Right lobe of liver (tissue), 6 donors: Measurements from ENCODE around the gene BAIAP2. TPM values are rescaled to one million over a fixed set of nuclear protein-coding genes. Genes with fewer than 3 reads are reported as not detected.

Experiments
- ATAC-seq, 4 donors: fragments of 200-7000 bp; cut with Tn5 transposase; one replicate each; pipeline ENCODE4 v1.9.1; 2020; ENCODE audit warnings: mild to moderate bottlenecking in 4 of 4, moderate library complexity in 4 of 4
- DNase-seq, 3 donors: peaks; one replicate each; pipeline ENCODE4 v3.0.0-alpha.2; 2020
- H3K27ac ChIP-seq, 3 donors: fragments of 200-600 bp; one replicate each; pipeline ENCODE4 v1.8.0; 2022
- H3K27me3 ChIP-seq, 2 donors: fragments of 200-600 bp; one replicate each; pipeline ENCODE4 v1.8.0; 2022
- H3K36me3 ChIP-seq, 4 donors: fragments of 200-600 bp; sonication (generic) in 1 of 4; one replicate each; pipeline versions ENCODE4 v1.5.1 to v1.8.0; 2017 to 2022; ENCODE audit warnings: control low read depth in 1 of 4
- H3K4me1 ChIP-seq, 4 donors: fragments of 200-600 bp; sonication (generic) in 1 of 4; one replicate each; pipeline versions ENCODE4 v1.5.1 to v1.8.0; 2017 to 2022; ENCODE audit warnings: control low read depth in 1 of 4
- H3K4me3 ChIP-seq, 3 donors: fragments of 200-600 bp; one replicate each; pipeline ENCODE4 v1.8.0; 2022
- H3K9me3 ChIP-seq, 4 donors: fragments of 200-600 bp; sonication (generic) in 1 of 4; one replicate each; pipeline versions ENCODE4 v1.5.1 to v1.8.0; 2017 to 2022; ENCODE audit warnings: control low read depth in 1 of 4
- POLR2A ChIP-seq: fragments of 450-650 bp; IDR thresholded peaks from one replicate; pipeline ENCODE4 v1.6.1; 2017; ENCODE audit warnings: antibody characterized with exemption, mild to moderate bottlenecking
- WGBS: methylation state at CpG from one replicate; pipeline ENCODE4 v1.1.6; 2018; ENCODE audit warnings: low coverage, low lambda C conversion rate; ENCODE audit not compliant: insufficient coverage; ENCODE audit errors: missing lambda C conversion rate; 5-methylcytosine and 5-hydroxymethylcytosine counted together
- intact Hi-C, 2 donors: fragments of 100-400 bp; cut with DNase I; formaldehyde crosslinking; loops; one replicate each; pipeline versions ENCODE4 v1.11.2 to v1.14.1; 2022
- total RNA-seq, 6 experiments: library from RNA; depleted of rRNA in 2 of 6; stranded (reverse); fragments of >200 nt in 2 of 6; fragmentation: NEBNext Ultra II Directional in 3 of 6; extraction: Animal tissue kit (Norgen Biotek cat#: 25700) in 3 of 6; gene quantifications; one replicate each; pipeline versions ENCODE4 v1.1.0 to v1.2.4, GENCODE V29; 2016 to 2023
- TF ChIP-seq, protein P1 (sequence below), 4 donors: fragments of 200-600 bp in 3 of 4; fragments of 450-650 bp in 1 of 4; IDR thresholded peaks; one replicate each; pipeline versions ENCODE4 v1.5.1 to v1.8.0; 2016 to 2022; ENCODE audit warnings: antibody characterized with exemption in 4 of 4, mild to moderate bottlenecking in 2 of 4
- donor health status: DM: no; HTN: yes; CAD: no.
- donor health status: DM: no; HTN: no; CAD: no.
- donor health status: DM: no; HTN: no; CAD: no.
- donor health status: DM: no; HTN: yes; CAD: no.
- donor health status: DM: no; HTN: yes; CAD: no.

Gene BAIAP2
- total RNA-seq, 6 experiments from 2014 or later: 46.6 to 139 (median 63.3) TPM

DNA sequence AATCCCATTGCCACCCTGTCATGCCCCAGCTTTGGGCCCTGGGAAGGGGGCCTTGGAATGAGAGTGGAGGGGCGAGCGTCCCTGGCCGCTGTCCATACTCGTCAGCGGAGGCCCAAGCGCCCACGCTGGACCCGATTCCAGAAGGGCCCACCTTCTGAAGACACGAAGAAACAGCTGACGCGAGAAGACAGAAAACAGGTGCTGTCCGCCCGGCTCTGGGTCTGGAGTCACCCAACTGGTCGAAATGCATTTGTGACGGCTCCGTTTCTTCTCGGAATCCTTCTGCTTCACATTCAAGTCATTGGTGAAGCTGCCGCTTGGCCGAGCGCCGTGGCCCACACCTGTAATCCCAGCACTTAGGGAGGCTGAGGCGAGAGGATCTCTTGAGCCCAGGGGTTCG, 77.5 kb downstream of the BAIAP2 start:
- H3K4me1 ChIP-seq: peaks cover 0 to 16% (median 8%) of the 10 kb centered on the region in 4 donors
- TF ChIP-seq, protein P1, sequence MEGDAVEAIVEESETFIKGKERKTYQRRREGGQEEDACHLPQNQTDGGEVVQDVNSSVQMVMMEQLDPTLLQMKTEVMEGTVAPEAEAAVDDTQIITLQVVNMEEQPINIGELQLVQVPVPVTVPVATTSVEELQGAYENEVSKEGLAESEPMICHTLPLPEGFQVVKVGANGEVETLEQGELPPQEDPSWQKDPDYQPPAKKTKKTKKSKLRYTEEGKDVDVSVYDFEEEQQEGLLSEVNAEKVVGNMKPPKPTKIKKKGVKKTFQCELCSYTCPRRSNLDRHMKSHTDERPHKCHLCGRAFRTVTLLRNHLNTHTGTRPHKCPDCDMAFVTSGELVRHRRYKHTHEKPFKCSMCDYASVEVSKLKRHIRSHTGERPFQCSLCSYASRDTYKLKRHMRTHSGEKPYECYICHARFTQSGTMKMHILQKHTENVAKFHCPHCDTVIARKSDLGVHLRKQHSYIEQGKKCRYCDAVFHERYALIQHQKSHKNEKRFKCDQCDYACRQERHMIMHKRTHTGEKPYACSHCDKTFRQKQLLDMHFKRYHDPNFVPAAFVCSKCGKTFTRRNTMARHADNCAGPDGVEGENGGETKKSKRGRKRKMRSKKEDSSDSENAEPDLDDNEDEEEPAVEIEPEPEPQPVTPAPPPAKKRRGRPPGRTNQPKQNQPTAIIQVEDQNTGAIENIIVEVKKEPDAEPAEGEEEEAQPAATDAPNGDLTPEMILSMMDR (IDR thresholded peaks at IDR 0.05): no peak
- TF ChIP-seq POLR2A: no peak
- H3K27ac ChIP-seq: no peak overlapping the region
- ATAC-seq (no peak), DNase-seq (no peak)
- intact Hi-C loops: no loop called here
- H3K9me3 ChIP-seq: no peaks in the 10 kb centered on the region
- H3K27me3 ChIP-seq: no peaks in the 10 kb centered on the region
- 96% methylated on average over 21 of the region's 23 CpGs for WGBS
- H3K4me3 ChIP-seq: no peak overlapping the region
- H3K36me3 ChIP-seq: peaks cover 0 to 38% (median 17%) of the 10 kb centered on the region in 4 donors

DNA sequence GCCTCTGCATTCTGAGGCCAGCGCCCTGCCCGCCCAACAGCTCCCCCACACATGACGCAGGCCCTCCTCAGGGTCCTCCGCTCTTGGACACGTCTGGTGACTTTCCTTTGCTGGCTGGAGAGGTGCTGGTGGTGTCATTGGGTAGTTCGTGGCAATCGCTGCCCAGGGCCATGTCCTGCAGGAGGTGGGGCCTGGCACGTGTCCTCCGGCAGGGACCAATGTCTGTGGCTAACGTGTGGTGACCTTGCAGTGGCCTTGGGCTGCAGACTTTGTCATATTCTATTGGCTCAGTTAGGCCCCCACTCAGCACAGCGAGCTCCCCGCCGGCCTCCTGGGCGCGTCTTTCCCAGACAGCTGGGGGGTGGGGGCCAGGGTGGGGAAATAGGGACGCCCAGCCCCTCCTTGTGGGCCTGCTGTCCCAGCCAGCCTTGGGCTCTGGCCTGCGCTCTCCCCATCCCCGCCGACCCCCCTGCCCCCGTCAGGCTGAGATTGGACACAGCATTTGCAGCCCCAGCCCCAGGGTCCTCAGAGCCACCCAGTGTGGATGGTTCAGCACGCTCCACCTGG, 78.3 kb downstream of the BAIAP2 start:
- Histone ChIP-seq H3K36me3 (peaks cover 0 to 30% (median 13%) of the 10 kb centered on the region in 4 donors), H3K27ac (no peak overlapping the region), H3K27me3 (no peaks in the 10 kb centered on the region), H3K9me3 (no peaks in the 10 kb centered on the region), H3K4me3 (no peak overlapping the region), H3K4me1 (peaks cover 0 to 16% (median 8%) of the 10 kb centered on the region in 4 donors)
- intact Hi-C loops: no loop called here
- DNase-seq (peak in 1 of 3 donors; percentile 72), ATAC-seq (peak in 2 of 4 donors; percentile 2 to 7)
- TF ChIP-seq, protein P1 (IDR thresholded peaks at IDR 0.05): no peak
- no peak for TF ChIP-seq POLR2A
- WGBS: 50% methylated on average over 9 of the region's 21 CpGs

DNA sequence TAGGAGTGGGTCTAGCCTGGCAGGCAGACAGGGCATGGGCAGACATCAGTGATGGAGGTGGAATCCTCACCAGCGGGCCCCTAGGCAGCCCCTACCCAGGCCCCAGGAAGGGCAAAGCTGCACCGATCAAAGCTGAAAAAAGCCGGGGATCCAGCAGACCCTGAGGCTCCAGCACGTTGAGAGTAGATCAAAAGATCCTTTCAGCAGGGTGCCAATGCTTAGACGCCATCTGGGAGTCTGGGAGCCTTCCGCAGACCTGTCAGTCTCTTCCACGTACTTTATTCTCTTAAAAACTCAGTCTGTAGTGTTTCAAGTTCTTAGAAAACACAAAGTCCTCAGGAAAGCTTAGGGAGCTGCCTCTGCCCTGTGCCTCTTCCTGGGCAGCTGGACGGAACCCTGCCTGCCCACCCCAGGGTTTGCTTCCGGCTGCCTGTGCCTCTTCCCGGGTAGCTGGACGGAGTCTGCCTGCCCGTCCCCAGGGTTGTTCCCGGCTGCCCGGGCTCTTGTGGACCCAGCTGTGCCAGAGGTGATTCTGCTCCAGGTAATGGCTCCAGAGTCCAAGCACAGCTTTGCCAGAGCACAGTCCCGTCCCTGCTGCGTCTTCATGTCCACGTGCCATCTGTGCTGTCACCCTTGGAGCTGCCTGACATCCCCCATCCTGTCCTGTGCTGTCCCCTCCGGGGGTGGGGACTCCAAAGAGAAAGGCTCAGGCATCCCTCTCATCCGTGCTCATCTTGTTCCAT, 79.6 kb downstream of the BAIAP2 start:
- H3K4me3 ChIP-seq: no peak overlapping the region
- peaks cover 0 to 23% (median 8%) of the 10 kb centered on the region in 4 donors for H3K4me1 ChIP-seq
- intact Hi-C loops: no loop called here
- TF ChIP-seq, protein P1 (IDR thresholded peaks at IDR 0.05): no peak
- no peak for TF ChIP-seq POLR2A
- H3K9me3 ChIP-seq: no peaks in the 10 kb centered on the region
- peak in 1 of 3 donors; percentile 70 for DNase-seq
- H3K27me3 ChIP-seq: no peaks in the 10 kb centered on the region
- H3K36me3 ChIP-seq: peaks cover 0 to 21% (median 9%) of the 10 kb centered on the region in 4 donors
- 34% methylated on average over 5 of the region's 19 CpGs for WGBS
- H3K27ac ChIP-seq: no peak overlapping the region
- ATAC-seq: no peak

DNA sequence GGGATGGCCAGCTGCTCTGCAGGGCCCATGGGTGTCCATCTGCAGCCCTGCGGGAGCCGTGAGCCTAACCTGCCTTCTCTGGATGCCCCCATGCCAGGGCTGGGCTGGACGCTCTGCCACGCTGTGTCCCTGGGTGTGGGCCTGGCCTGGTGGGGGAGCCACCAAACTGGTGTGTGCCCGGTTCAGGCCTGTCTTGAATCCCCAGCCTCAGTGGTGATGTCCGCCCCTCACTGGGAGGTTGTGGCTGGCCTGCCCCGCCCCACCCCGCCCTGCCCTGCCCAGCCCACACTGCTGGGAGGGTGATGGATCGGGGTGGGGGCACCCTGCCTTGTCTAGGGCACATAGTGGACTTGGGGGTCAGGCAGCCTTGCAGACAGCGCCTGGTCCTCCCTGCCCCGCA, 80.3 kb downstream of the BAIAP2 start:
- peaks cover 0 to 14% (median 5%) of the 10 kb centered on the region in 4 donors for H3K36me3 ChIP-seq

More for the DNA sequence above, 80.3 kb downstream of the BAIAP2 start:
- Histone ChIP-seq H3K27me3 (no peaks in the 10 kb centered on the region), H3K4me3 (no peak overlapping the region), H3K9me3 (no peaks in the 10 kb centered on the region), H3K27ac (no peak overlapping the region), H3K4me1 (peaks cover 0 to 23% (median 8%) of the 10 kb centered on the region in 4 donors)
- WGBS: 80% methylated on average over 1 of the region's 11 CpGs
- no peak for ATAC-seq
- intact Hi-C loops: no loop called here
- TF ChIP-seq, protein P1 (IDR thresholded peaks at IDR 0.05): no peak
- TF ChIP-seq POLR2A: no peak
- DNase-seq: no peak
